Neural progenitor cell (in vitro differentiated cells): ENCODE data around the gene CABP2. TPM values are rescaled to one million over a fixed set of nuclear protein-coding genes. Genes with fewer than 3 reads are reported as not detected.

Experiments
- DNase-seq: peaks from one replicate; pipeline ENCODE4 v3.0.0-alpha.2; 2016; ENCODE audit warnings: low spot score
- H2AFZ ChIP-seq: fragments of 200-600 bp; sonication (generic); replicated peaks from 2 replicates; pipeline ENCODE4 v1.6.1; 2016; ENCODE audit warnings: antibody characterized with exemption
- H3F3A ChIP-seq: fragments of 200-600 bp; sonication (generic); 2 replicates; pipeline ENCODE4 v1.6.1; 2016; ENCODE audit warnings: antibody characterized with exemption, low read depth
- H3K27ac ChIP-seq: fragments of 200-600 bp; sonication (generic); 2 replicates; pipeline ENCODE4 v1.5.1; 2016; ENCODE audit warnings: mild to moderate bottlenecking
- H3K27me3 ChIP-seq: fragments of 200-600 bp; sonication (generic); 2 replicates; pipeline ENCODE4 v1.6.1; 2016; ENCODE audit warnings: mild to moderate bottlenecking, moderate library complexity
- H3K36me3 ChIP-seq: fragments of 200-600 bp; sonication (generic); 2 replicates; pipeline ENCODE4 v1.5.1; 2016
- H3K4me1 ChIP-seq: fragments of 200-600 bp; sonication (generic); 2 replicates; pipeline ENCODE4 v1.6.1; 2016; ENCODE audit warnings: mixed run types
- H3K4me2 ChIP-seq: fragments of 200-600 bp; sonication (generic); 2 replicates; pipeline ENCODE4 v1.6.1; 2016
- H3K4me3 ChIP-seq: fragments of 200-600 bp; sonication (generic); 2 replicates; pipeline ENCODE4 v1.5.1; 2016
- H3K79me2 ChIP-seq: fragments of 200-600 bp; sonication (generic); 2 replicates; pipeline ENCODE4 v1.6.1; 2016; ENCODE audit warnings: low read depth
- H3K9ac ChIP-seq: fragments of 200-600 bp; sonication (generic); 2 replicates; pipeline ENCODE4 v1.6.1; 2016
- H3K9me3 ChIP-seq: fragments of 200-600 bp; sonication (generic); 2 replicates; pipeline ENCODE4 v1.5.1; 2016; ENCODE audit warnings: low read depth
- H4K20me1 ChIP-seq: fragments of 200-600 bp; sonication (generic); 2 replicates; pipeline ENCODE4 v1.6.1; 2016; ENCODE audit warnings: low read depth
- H3K27ac Mint-ChIP-seq: 3 replicates; pipeline ENCODE4 v1.8.0; 2021; ENCODE audit warnings: mixed read lengths
- H3K27me3 Mint-ChIP-seq: 2 replicates; pipeline ENCODE4 v1.8.0; 2022; ENCODE audit warnings: low read depth, mild to moderate bottlenecking, inconsistent platforms, moderate library complexity, mixed read lengths; ENCODE audit not compliant: insufficient read depth
- H3K36me3 Mint-ChIP-seq: 3 replicates; pipeline ENCODE4 v1.8.0; 2021; ENCODE audit warnings: mixed read lengths
- H3K4me1 Mint-ChIP-seq: 3 replicates; pipeline ENCODE4 v1.8.0; 2021; ENCODE audit warnings: mixed read lengths
- H3K4me3 Mint-ChIP-seq: 3 replicates; pipeline ENCODE4 v1.8.0; 2021; ENCODE audit warnings: mild to moderate bottlenecking, moderate library complexity, mixed read lengths
- H3K9me3 Mint-ChIP-seq: 3 replicates; pipeline ENCODE4 v1.8.0; 2020; ENCODE audit warnings: mixed read lengths
- CTCF ChIP-seq: fragments of 200-600 bp; sonication (generic); IDR thresholded peaks from 2 replicates; pipeline ENCODE4 v1.5.1; 2017; ENCODE audit warnings: antibody characterized with exemption, mild to moderate bottlenecking
- EZH2 ChIP-seq: fragments of 200-600 bp; sonication (generic); IDR thresholded peaks from 2 replicates; pipeline ENCODE4 v1.6.1; 2017; ENCODE audit warnings: antibody characterized with exemption, mild to moderate bottlenecking, moderate library complexity
- EZH2phosphoT487 ChIP-seq: fragments of 200-600 bp; sonication (generic); IDR thresholded peaks from 2 replicates; pipeline ENCODE4 v1.6.1; 2017; ENCODE audit warnings: antibody characterized with exemption
- total RNA-seq: library from RNA; depleted of rRNA; stranded (reverse); fragments of >200 nt; gene quantifications from 2 replicates; pipeline ENCODE4 v1.2.3, GENCODE V29; 2015; ENCODE audit warnings: low replicate concordance

CABP2 gene
- total RNA-seq, 1 donor from 2014 or later, result not detected

- peak overlapping the region; percentile 90 for H3K4me2 ChIP-seq
- peak overlapping the region; percentile 90 for H3K4me3 Mint-ChIP-seq
- H2AFZ ChIP-seq, result peak overlapping the region; percentile 85
- peaks cover 34% of the 10 kb centered on the region for H4K20me1 ChIP-seq
- no peaks in the 10 kb centered on the region for H3K9me3 ChIP-seq
- peaks cover 20% of the 10 kb centered on the region for H3K4me1 ChIP-seq
- peak overlapping the region; percentile 53 for H3K9ac ChIP-seq
- peak overlapping the region; percentile 86 for H3K27ac Mint-ChIP-seq
- no peak for TF ChIP-seq EZH2
- TF ChIP-seq EZH2phosphoT487, result no peak
- TF ChIP-seq CTCF, result no peak
- peak overlapping the region; percentile 94 for H3K27ac ChIP-seq
- peaks cover 16% of the 10 kb centered on the region for H3K27me3 Mint-ChIP-seq
- H3K4me1 Mint-ChIP-seq, result peaks cover 27% of the 10 kb centered on the region
- H3K9me3 Mint-ChIP-seq, result no peaks in the 10 kb centered on the region
- no peaks in the 10 kb centered on the region for H3K36me3 ChIP-seq
- H3K79me2 ChIP-seq, result peaks cover 9% of the 10 kb centered on the region
- H3F3A ChIP-seq, result peaks cover 38% of the 10 kb centered on the region
- no peaks in the 10 kb centered on the region for H3K36me3 Mint-ChIP-seq
- peak overlapping the region; percentile 72 for H3K4me3 ChIP-seq
- peak; percentile 100 for DNase-seq
- peaks cover 43% of the 10 kb centered on the region for H3K27me3 ChIP-seq
Observed at GRCh38 chr11:67508486-67509121, 14.6 kb downstream of the CABP2 start.

- Histone ChIP-seq H3K4me2 (peak within 1 kb of the TSS; percentile 90), H4K20me1 (peaks cover 40% of the 10 kb centered on the region), H3K4me3 (peak within 1 kb of the TSS; percentile 72), H3K36me3 (no peaks in the 10 kb centered on the region), H3K27me3 (peaks cover 43% of the 10 kb centered on the region), H3K27ac (peak within 1 kb of the TSS; percentile 94), H3K79me2 (peaks cover 9% of the 10 kb centered on the region), H3K4me1 (peaks cover 23% of the 10 kb centered on the region), H3K9me3 (no peaks in the 10 kb centered on the region), H2AFZ (peak within 1 kb of the TSS; percentile 85), H3K9ac (peak within 1 kb of the TSS; percentile 53), H3F3A (peaks cover 41% of the 10 kb centered on the region)
- TF ChIP-seq EZH2 (no peak), EZH2phosphoT487 (no peak), CTCF (no peak)
- Mint-ChIP-seq H3K9me3 (no peaks in the 10 kb centered on the region), H3K4me3 (peak within 1 kb of the TSS; percentile 90), H3K4me1 (peaks cover 32% of the 10 kb centered on the region), H3K27me3 (peaks cover 18% of the 10 kb centered on the region), H3K36me3 (no peaks in the 10 kb centered on the region), H3K27ac (peak within 1 kb of the TSS; percentile 86)
- DNase-seq, result peak; percentile 100
Observed at GRCh38 chr11:67507864-67508485, 15.3 kb downstream of the CABP2 start, which contains the start of gene CDK2AP2. CDK2AP2 (minus strand) TSS chr11:67508162; CDS start chr11:67508082, 80 bp downstream.

- H3K36me3 Mint-ChIP-seq, result no peaks in the 10 kb centered on the region
- peaks cover 23% of the 10 kb centered on the region for H3K4me1 ChIP-seq
- no peaks in the 10 kb centered on the region for H3K9me3 ChIP-seq
- peaks cover 46% of the 10 kb centered on the region for H4K20me1 ChIP-seq
- peak overlapping the region; percentile 30 for H2AFZ ChIP-seq
- H3K4me2 ChIP-seq, result peak overlapping the region; percentile 83
- H3K9me3 Mint-ChIP-seq, result no peaks in the 10 kb centered on the region
- H3K36me3 ChIP-seq, result no peaks in the 10 kb centered on the region
- H3K4me3 ChIP-seq, result peak overlapping the region; percentile 72
- peak; percentile 83 for DNase-seq
- peaks cover 41% of the 10 kb centered on the region for H3F3A ChIP-seq
- H3K4me3 Mint-ChIP-seq, result peak overlapping the region; percentile 90
- TF ChIP-seq EZH2phosphoT487 (no peak), EZH2 (no peak), CTCF (no peak)
- H3K27ac ChIP-seq, result no peak overlapping the region
- H3K9ac ChIP-seq, result peak overlapping the region; percentile 33
- H3K27me3 ChIP-seq, result peaks cover 40% of the 10 kb centered on the region
- H3K4me1 Mint-ChIP-seq, result peaks cover 34% of the 10 kb centered on the region
- H3K27me3 Mint-ChIP-seq, result peaks cover 18% of the 10 kb centered on the region
- H3K27ac Mint-ChIP-seq, result no peak overlapping the region
- H3K79me2 ChIP-seq, result peaks cover 9% of the 10 kb centered on the region
Observed at GRCh38 chr11:67507242-67507863, 15.9 kb downstream of the CABP2 start.
